GM10266 (cell line): ENCODE measurements around the gene AFG1L.
"Not testable (repeated sequence)": the region's sequence is repeated elsewhere in the genome, so short reads cannot be mapped to it uniquely, and the experiment has no call there.

Experiments
- DNase-seq: peaks from one replicate; pipeline ENCODE4 v3.0.0; 2012; ENCODE audit errors: extremely low spot score
- CTCF ChIP-seq: IDR thresholded peaks from 2 replicates; pipeline ENCODE4 v1.5.1; 2012; ENCODE audit warnings: mild to moderate bottlenecking, low read depth; ENCODE audit not compliant: control insufficient read depth, insufficient read depth; ENCODE audit errors: missing control alignments

The AFG1L gene

GRCh38 chr6:108291091-108291490 lies 3.8 kb upstream of the AFG1L start:
- no peak for TF ChIP-seq CTCF
- DNase-seq = no peak

- not testable (repeated sequence) for DNase-seq
Measured at GRCh38 chr6:108292561-108292960, 2.3 kb upstream of the AFG1L start.

GRCh38 chr6:108293527-108294296 lies 1.1 kb upstream of the AFG1L start:
- DNase-seq = no peak

GRCh38 chr6:108294297-108294726 lies 542 bp upstream of the AFG1L start:
- DNase-seq = no peak
- TF ChIP-seq CTCF = no peak

More at GRCh38 chr6:108293527-108294296, 1.1 kb upstream of the AFG1L start:
- no peak for TF ChIP-seq CTCF

GRCh38 chr6:108295676-108296075 lies 822 bp downstream of the AFG1L start:
- no peak for DNase-seq
- TF ChIP-seq CTCF = no peak

GRCh38 chr6:108302386-108302785 lies 7.5 kb downstream of the AFG1L start:
- TF ChIP-seq CTCF = no peak
- DNase-seq = no peak

GRCh38 chr6:108304646-108305045 lies 9.8 kb downstream of the AFG1L start:
- no peak for DNase-seq
- TF ChIP-seq CTCF = no peak

GRCh38 chr6:108308641-108309040 lies 13.8 kb downstream of the AFG1L start:
- not testable (repeated sequence) for DNase-seq
